Smooth muscle cell (in vitro differentiated cells): ENCODE data around the gene CTSD. TPM values are rescaled to one million over a fixed set of nuclear protein-coding genes. Genes with fewer than 3 reads are reported as not detected.
A peak's percentile ranks its signal among the peaks of the same experiment; 100 is the strongest.

ENCODE experiments used
- DNase-seq: peaks from one replicate; lab custom pipeline; 2025; ENCODE audit not compliant: unreplicated experiment; lab: John Stamatoyannopoulos, UW
- H2AFZ ChIP-seq: fragments of 200-600 bp; sonication (generic); 2 replicates; pipeline ENCODE4 v1.6.0; 2016; ENCODE audit warnings: antibody characterized with exemption, low read depth, mild to moderate bottlenecking
- H3F3A ChIP-seq: fragments of 200-600 bp; sonication (generic); 2 replicates; pipeline ENCODE4 v1.6.0; 2017; ENCODE audit warnings: antibody characterized with exemption, low read depth
- H3K27ac ChIP-seq: fragments of 200-600 bp; sonication (generic); 2 replicates; pipeline ENCODE4 v1.5.1; 2016; ENCODE audit warnings: low read depth, mild to moderate bottlenecking
- H3K27me3 ChIP-seq: fragments of 200-600 bp; sonication (generic); 2 replicates; pipeline ENCODE4 v1.6.1; 2016; ENCODE audit warnings: low read depth, mild to moderate bottlenecking
- H3K36me3 ChIP-seq: fragments of 200-600 bp; sonication (generic); 2 replicates; pipeline ENCODE4 v1.5.1; 2016; ENCODE audit warnings: low read depth
- H3K4me1 ChIP-seq: fragments of 200-600 bp; sonication (generic); 2 replicates; pipeline ENCODE4 v1.5.1; 2016; ENCODE audit warnings: low read depth
- H3K4me2 ChIP-seq: fragments of 200-600 bp; sonication (generic); 2 replicates; pipeline ENCODE4 v1.6.0; 2016; ENCODE audit warnings: mild to moderate bottlenecking
- H3K4me3 ChIP-seq: fragments of 200-600 bp; sonication (generic); 2 replicates; pipeline ENCODE4 v1.5.1; 2016; ENCODE audit warnings: mild to moderate bottlenecking
- H3K79me2 ChIP-seq: fragments of 200-600 bp; sonication (generic); 2 replicates; pipeline ENCODE4 v1.6.0; 2016; ENCODE audit warnings: low read depth, mild to moderate bottlenecking
- H3K9ac ChIP-seq: fragments of 200-600 bp; sonication (generic); 2 replicates; pipeline ENCODE4 v1.6.0; 2016; ENCODE audit warnings: low read depth
- H3K9me3 ChIP-seq: fragments of 200-600 bp; sonication (generic); replicated peaks from 2 replicates; pipeline ENCODE4 v1.5.1; 2016; ENCODE audit warnings: low read depth
- H4K20me1 ChIP-seq: fragments of 200-600 bp; sonication (generic); 2 replicates; pipeline ENCODE4 v1.6.0; 2016; ENCODE audit warnings: low read depth
- CTCF ChIP-seq: fragments of 200-600 bp; sonication (generic); IDR thresholded peaks from 2 replicates; pipeline ENCODE4 v1.5.1; 2017; ENCODE audit warnings: borderline replicate concordance, mild to moderate bottlenecking, antibody characterized with exemption; ENCODE audit not compliant: insufficient read depth, poor library complexity, severe bottlenecking
- WGBS: methylation state at CpG from one replicate; pipeline ENCODE4 v1.1.7; 2016; ENCODE audit warnings: low lambda C conversion rate; 5-methylcytosine and 5-hydroxymethylcytosine counted together
- polyA plus RNA-seq: library from polyadenylated mRNA; unstranded; fragments of >200 nt; fragmentation: Nextera tagmentation; extraction: Ambion mirVana; gene quantifications from 2 replicates; pipeline ENCODE4 v1.2.1, GENCODE V29; 2016
- total RNA-seq: library from RNA; depleted of rRNA; stranded (reverse); fragments of >200 nt; gene quantifications from 2 replicates; pipeline ENCODE4 v1.2.3, GENCODE V29; 2014

CTSD gene
- total and polyA plus RNA-seq, 2 experiments from 2014 or later, result 101 to 301 TPM

DNA sequence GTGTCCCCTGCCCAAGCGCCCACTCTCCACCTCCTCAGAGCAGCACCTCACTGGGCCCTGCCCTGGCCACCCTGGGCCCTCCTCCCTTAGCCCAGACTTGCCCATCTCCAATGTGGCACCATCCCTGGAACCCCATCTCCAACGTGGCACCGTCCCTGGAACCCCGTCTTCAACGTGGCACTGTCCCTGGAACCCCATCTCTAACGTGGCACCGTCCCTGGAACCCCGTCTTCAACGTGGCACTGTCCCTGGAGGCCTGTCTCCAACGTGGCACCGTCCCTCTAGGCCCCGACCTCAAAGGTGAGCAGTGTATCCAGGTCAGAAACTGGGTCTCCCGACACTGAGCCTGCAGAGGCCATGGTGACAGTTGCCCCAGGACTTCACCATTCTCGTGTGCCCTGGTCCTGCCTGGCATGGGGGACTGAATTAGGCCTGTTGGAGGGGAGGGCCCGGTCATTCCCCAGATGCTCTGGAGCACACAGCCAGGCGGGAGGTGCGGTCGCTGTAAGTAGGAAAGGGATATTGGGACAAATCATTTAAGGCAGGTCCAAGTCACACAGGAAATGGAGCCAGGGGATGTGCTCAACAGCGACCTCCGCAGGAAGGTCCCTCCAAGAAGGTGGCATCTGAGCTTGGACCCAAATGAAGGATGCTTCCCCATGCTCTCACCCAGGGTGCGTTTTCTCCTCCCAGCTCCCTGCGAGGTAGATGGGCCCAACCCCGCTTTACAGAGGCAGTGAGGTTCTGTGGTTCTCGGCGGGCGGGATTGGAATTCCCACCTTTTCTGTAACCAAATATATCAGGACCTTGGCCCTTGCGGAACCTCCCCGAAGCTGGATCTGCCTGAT, 2.4 kb upstream of the CTSD start:
- Histone ChIP-seq H3K27ac (no peak overlapping the region), H3F3A (no peaks in the 10 kb centered on the region), H3K4me3 (no peak overlapping the region), H3K27me3 (no peaks in the 10 kb centered on the region), H3K9ac (no peak overlapping the region), H4K20me1 (peaks cover 8% of the 10 kb centered on the region), H3K4me2 (no peak overlapping the region), H3K79me2 (peaks cover 12% of the 10 kb centered on the region), H3K9me3 (no peaks in the 10 kb centered on the region), H2AFZ (no peak overlapping the region), H3K4me1 (peaks cover 5% of the 10 kb centered on the region), H3K36me3 (no peaks in the 10 kb centered on the region)
- no peak for TF ChIP-seq CTCF
- DNase-seq, result no peak
- WGBS, result 87% methylated on average over 28 of the region's 28 CpGs

GRCh38 chr11:1763336-1763795, 361 bp downstream of the CTSD start:
- Histone ChIP-seq H3F3A (no peaks in the 10 kb centered on the region), H3K79me2 (peaks cover 12% of the 10 kb centered on the region), H3K9ac (peak overlapping the region; percentile 73), H4K20me1 (peaks cover 14% of the 10 kb centered on the region), H3K4me3 (peak overlapping the region; percentile 96), H3K36me3 (no peaks in the 10 kb centered on the region), H3K27me3 (no peaks in the 10 kb centered on the region), H3K4me2 (peak overlapping the region; percentile 100), H3K27ac (no peak overlapping the region), H3K9me3 (no peaks in the 10 kb centered on the region), H2AFZ (peak overlapping the region; percentile 90), H3K4me1 (peaks cover 5% of the 10 kb centered on the region)
- 3% methylated on average over 23 of the region's 32 CpGs for WGBS
- no peak for TF ChIP-seq CTCF
- no peak for DNase-seq

DNA sequence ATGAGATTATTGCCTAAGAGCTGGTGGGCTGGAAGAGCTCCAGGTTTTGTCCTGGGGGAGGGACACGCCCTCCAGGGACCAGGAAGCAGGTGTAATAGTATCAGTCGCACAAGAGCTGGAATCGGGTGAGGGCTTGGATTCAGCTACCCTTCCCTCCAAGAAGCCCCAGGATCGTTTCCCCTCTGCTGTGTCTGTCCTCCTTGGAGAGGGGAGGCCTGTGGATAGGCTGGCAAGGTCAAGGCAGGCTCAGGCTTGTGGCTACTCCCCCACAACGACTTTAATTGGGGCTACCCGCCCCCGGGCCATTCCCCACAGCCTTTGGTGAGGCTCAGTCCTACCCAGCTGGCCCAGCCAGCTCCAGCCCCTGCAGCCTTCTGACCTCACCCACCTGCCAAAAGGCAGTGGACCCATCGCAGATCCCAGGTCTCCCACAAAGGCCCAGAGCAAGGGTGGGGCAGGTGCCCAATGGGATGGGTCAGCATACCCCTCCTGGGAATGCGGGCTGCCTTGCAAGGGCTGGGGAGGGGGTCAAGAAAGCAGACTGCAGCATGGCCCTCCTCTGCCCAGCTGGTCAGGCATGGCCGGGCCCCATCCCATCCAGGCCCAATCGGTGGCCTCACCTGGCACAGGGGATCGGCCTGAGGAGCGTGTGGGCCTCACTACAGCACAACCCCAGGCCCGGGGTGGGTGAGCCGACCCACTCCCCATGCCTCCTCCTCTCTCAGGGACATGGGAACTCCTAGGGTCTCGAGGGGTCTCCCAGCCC, 1.0 kb downstream of the CTSD start:
- peaks cover 14% of the 10 kb centered on the region for H4K20me1 ChIP-seq
- H3K79me2 ChIP-seq, result peaks cover 12% of the 10 kb centered on the region
- H2AFZ ChIP-seq, result no peak overlapping the region
- no peaks in the 10 kb centered on the region for H3K27me3 ChIP-seq
- 69% methylated on average over 16 of the region's 16 CpGs for WGBS
- H3K4me3 ChIP-seq, result peak overlapping the region; percentile 96
- no peak overlapping the region for H3K9ac ChIP-seq
- peak overlapping the region; percentile 100 for H3K4me2 ChIP-seq
- H3K36me3 ChIP-seq, result no peaks in the 10 kb centered on the region
- no peaks in the 10 kb centered on the region for H3F3A ChIP-seq
- no peak for TF ChIP-seq CTCF
- H3K9me3 ChIP-seq, result no peaks in the 10 kb centered on the region
- H3K4me1 ChIP-seq, result peaks cover 5% of the 10 kb centered on the region
- DNase-seq, result no peak
- no peak overlapping the region for H3K27ac ChIP-seq
